ENCODE data around the gene ARFGAP1.
"Not testable (repeated sequence)": the region's sequence is repeated elsewhere in the genome, so short reads cannot be mapped to it uniquely, and the experiment has no call there.

Gene ARFGAP1

GRCh38 chr20:63240004-63240403, 32.6 kb upstream of the ARFGAP1 start:
- no peak for DNase-seq (ENCODE audit: low read depth in 2 of 2)

- DNase-seq (ENCODE audit: low read depth in 2 of 2) = no peak
Observed at GRCh38 chr20:63241272-63241671, 31.3 kb upstream of the ARFGAP1 start.

- DNase-seq (ENCODE audit: low read depth in 2 of 2) = no peak
Observed at GRCh38 chr20:63242736-63243135, 29.9 kb upstream of the ARFGAP1 start.

- DNase-seq (ENCODE audit: low read depth in 2 of 2) = no peak
Observed at GRCh38 chr20:63243604-63244247, 28.9 kb upstream of the ARFGAP1 start.

- DNase-seq (ENCODE audit: low read depth in 2 of 2) = no peak
Observed at GRCh38 chr20:63244468-63244867, 28.1 kb upstream of the ARFGAP1 start.

GRCh38 chr20:63246490-63247288, 25.9 kb upstream of the ARFGAP1 start:
- DNase-seq (ENCODE audit: low read depth in 2 of 2) = no peak

GRCh38 chr20:63247671-63248228, 24.9 kb upstream of the ARFGAP1 start:
- DNase-seq (ENCODE audit: low read depth in 2 of 2) = no peak

GRCh38 chr20:63248835-63249591, 23.6 kb upstream of the ARFGAP1 start:
- DNase-seq (ENCODE audit: low read depth in 2 of 2) = no peak

GRCh38 chr20:63249891-63250290, 22.7 kb upstream of the ARFGAP1 start:
- no peak for DNase-seq (ENCODE audit: low read depth in 2 of 2)

GRCh38 chr20:63251350-63251749, 21.3 kb upstream of the ARFGAP1 start:
- not testable (repeated sequence) for DNase-seq (ENCODE audit: low read depth in 2 of 2)

GRCh38 chr20:63252284-63252711, 20.3 kb upstream of the ARFGAP1 start:
- DNase-seq (ENCODE audit: low read depth in 2 of 2) = no peak

GRCh38 chr20:63253065-63253437, 19.6 kb upstream of the ARFGAP1 start:
- DNase-seq (ENCODE audit: low read depth in 2 of 2) = no peak

GRCh38 chr20:63253438-63254231, 19.0 kb upstream of the ARFGAP1 start:
- DNase-seq (ENCODE audit: low read depth in 2 of 2) = no peak

GRCh38 chr20:63254232-63254605, 18.4 kb upstream of the ARFGAP1 start, which contains the start of gene NKAIN4:
Gene NKAIN4, minus strand, starts transcription at chr20:63254463. Its CDS starts 13 bp downstream, at chr20:63254450.
- no peak for DNase-seq (ENCODE audit: low read depth in 2 of 2)

GRCh38 chr20:63254606-63255384, 17.8 kb upstream of the ARFGAP1 start:
- DNase-seq (ENCODE audit: low read depth in 2 of 2) = no peak

- no peak for DNase-seq (ENCODE audit: low read depth in 2 of 2)
Observed at GRCh38 chr20:63255931-63256704, 16.5 kb upstream of the ARFGAP1 start.

- no peak for DNase-seq (ENCODE audit: low read depth in 2 of 2)
Observed at GRCh38 chr20:63256954-63257353, 15.7 kb upstream of the ARFGAP1 start.

- DNase-seq (ENCODE audit: low read depth in 2 of 2) = no peak
Observed at GRCh38 chr20:63257629-63258028, 15.0 kb upstream of the ARFGAP1 start.

- no peak for DNase-seq (ENCODE audit: low read depth in 2 of 2)
Observed at GRCh38 chr20:63258781-63259180, 13.8 kb upstream of the ARFGAP1 start.

Measured in stimulated activated CD8-positive, alpha-beta memory T cell treated with anti-CD3 and anti-CD28 coated beads, Interleukin-7, amount 100 ng/mL, for 4 hours (primary cell).